GM11168 (cell line): ENCODE measurements around the gene REPIN1.

ENCODE experiments used
- in situ Hi-C: fragments of 300-500 bp; cut with MboI; formaldehyde crosslinking; loops from one replicate; pipeline ENCODE4 v1.12.0; 2022; ENCODE audit warnings: low sequenced_read_pairs; ENCODE audit not compliant: unreplicated experiment

The REPIN1 gene

GRCh38 chr7:150373049-150373801 lies 4.6 kb downstream of the REPIN1 start:
- in situ Hi-C loops: no loop called here

DNA sequence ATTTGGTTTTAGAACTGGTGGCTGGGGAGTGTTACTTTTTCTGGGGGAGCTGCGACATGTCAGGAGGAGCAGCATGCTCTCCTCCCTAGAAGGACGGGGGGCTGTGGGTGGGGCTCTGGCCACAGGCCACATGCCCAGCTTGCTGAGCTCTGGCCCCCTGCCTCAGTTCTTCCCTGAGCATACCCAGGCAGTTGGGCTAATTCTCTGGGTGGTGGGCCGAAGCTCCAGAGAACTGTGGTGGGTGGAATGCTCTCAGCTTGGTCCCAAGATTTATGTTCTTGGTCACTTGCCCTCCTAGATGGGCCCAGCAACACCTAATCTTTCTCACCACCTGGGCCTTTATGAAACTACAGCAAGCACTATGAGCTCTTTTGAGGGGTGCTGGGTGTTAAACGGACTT lies 5.4 kb downstream of the REPIN1 start:
- in situ Hi-C loops: no loop called here

DNA sequence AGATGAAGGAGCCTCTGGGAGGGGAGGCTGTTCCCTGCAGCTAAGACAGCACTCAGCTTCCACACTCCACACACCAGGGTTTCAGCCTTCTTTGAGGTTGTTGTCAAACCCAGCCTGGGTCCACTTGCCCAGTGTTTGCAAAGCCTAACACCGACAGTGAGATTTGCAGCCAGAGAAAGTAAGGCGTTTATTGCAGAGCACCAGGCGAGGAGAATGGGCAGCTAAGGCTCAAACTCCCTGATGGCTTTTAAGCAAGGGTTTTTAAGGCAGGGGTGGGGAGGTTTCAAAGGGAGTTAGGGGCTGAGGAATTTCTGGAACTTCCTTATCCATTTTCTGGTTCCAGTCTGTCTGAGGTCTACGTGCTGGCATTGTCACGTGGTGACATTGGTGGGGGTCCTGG lies 5.8 kb downstream of the REPIN1 start:
- in situ Hi-C loops: no loop called here

- in situ Hi-C loops: no loop called here
Measured at GRCh38 chr7:150375662-150376521, 7.3 kb downstream of the REPIN1 start.

DNA sequence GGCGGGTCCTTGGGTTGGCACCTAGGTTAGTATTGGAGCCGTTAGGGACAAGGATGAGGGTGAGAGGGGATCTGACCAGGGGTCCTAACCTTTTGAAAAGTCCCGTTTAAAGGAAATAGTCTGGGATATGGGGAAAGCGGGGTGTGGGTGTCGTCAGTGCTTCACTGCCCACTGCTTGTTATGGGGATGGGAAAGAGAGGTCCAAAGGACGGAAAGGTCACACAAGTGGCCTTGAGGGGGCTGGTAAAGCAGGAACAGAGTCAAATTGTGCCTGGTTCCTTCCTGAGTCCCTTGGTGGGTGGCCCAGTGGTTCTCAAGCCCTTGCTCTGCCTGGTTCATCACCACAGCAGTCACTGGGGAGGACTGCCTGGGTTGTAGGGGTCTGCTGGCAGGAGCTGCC lies 7.9 kb downstream of the REPIN1 start:
- in situ Hi-C loops: no loop called here

DNA sequence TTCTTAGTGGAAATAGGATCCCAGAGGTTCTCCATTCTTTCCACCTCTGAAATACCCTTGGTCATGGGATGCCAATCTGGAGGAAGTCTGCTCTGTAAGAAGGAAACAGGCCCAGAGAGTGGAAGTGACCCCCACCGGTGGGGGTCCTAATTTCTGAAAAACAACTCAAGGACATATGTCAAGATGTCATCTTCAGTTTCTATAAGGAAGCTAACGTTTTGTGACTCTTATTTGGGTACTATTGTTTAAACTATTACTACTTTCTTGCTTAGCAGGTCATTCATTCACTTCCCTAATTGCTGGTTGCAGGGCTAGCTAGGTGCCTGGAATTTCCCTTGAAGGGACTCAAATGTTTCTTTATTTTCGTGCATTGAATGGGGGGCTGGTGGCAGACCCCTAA lies 8.6 kb downstream of the REPIN1 start:
- in situ Hi-C loops: no loop called here

DNA sequence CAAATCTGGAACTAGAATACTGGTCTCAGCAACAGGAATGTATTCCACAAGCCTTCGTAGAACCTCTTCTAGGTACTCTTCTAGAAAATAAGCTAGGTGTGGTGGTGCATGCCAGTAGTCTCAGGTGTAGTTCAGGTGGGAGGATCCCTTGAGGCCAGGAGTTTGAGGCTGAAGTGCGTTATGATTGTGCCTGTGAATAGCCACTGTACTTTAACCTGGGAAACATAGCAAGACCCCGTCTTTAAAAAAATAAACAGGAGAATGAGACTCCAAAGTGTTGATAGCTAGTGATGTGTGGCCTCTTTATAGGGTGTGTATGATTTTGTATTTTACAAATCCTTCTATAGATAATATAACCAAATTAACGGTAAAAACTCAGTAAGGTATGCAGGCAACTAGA lies 9.0 kb downstream of the REPIN1 start:
- in situ Hi-C loops: no loop called here

GRCh38 chr7:150378115-150378852 lies 9.7 kb downstream of the REPIN1 start:
- in situ Hi-C loops: no loop called here

DNA sequence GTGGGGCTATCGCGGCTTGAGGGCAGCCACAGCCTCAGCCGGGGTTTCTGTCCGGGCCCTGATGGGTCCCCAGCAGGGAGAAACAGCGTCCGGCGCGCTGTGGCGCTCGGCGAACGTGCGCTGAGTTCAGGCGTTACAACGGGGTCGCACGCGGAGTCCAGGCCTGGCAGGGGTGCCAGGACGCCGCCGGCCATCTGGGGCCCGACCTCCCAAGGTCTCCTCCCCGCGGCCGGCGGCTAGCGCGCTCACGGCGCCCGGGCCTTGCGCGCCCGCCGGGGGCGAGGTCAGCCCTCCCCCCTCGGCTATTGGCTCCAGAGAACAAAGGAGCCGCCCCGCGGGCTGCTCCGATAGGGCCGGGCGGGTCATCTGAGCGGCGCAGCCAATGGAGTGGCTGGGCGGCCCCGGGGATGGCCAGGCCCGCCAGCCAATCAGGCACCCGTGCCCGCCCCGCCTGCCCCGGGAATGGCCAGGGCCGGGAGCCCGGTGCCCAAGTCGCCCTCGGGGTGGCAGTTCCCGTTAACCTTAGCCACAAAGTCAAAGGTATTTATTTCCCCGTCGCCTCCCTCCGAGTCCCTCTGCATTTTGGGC lies 10.3 kb downstream of the REPIN1 start, which contains the start of gene ZNF775:
Gene ZNF775 (plus strand): TSS at position 478 of the 588 bp plus-strand sequence. CDS start 9,141 bp downstream, outside the sequence.
- in situ Hi-C loops: no loop called here

GRCh38 chr7:150379441-150380379 lies 11.1 kb downstream of the REPIN1 start:
- in situ Hi-C loops: no loop called here

DNA sequence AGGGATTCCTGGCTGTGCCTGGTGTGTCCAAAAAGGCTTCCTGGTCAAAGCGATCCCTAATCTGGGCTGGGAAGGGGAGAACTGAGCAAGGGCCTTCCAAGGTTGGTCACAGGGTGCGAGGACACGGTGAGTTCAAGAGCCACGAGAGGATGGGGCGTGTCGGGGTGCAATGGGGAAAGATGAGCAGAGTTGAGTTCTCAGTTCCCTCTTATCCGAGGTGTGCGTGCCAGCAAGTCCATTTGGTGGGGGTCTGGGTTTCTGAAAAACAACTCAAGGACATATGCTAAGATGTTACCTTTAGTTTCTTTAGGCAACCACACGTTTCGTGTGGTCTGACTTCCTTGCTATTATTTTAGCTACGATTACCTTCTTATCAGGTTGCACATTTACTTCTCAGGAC lies 11.8 kb downstream of the REPIN1 start:
- in situ Hi-C loops: no loop called here

DNA sequence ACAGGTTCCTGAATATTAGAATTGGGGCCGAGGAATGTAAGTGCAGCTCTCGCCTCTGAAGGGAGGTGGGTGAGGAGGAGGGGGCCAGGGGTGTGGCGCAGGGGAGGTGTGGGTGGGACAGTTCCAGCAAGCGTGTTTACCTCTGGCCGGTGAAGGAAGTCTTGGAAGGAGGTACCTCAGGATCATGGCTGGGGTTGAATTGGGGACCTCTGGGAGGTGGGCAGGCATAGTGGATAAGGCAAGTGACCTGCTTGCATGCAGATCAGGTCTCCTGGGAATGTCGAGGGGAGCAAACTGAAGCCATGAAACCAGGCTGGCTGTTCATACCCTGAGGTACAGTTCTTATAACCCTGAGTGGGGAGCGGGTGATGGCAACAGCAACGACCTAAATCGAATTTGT lies 12.5 kb downstream of the REPIN1 start:
- in situ Hi-C loops: no loop called here

DNA sequence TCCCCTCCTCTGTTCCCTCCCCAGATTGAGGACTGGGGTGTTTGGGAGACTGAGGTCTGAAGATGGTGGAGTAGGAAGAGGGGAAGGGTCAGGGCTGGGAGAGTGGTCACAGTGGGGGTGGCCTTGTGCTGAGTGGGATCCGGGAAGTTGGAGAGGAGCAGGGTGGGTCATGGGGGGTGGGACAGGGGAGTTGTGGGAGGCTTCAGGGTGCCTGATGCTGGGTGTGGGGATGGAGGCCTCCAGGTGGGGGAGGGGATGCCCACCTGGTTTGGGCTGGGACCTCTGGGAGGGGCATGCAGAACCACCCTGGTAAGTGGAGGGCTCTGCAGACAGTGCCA lies 13.1 kb downstream of the REPIN1 start:
- in situ Hi-C loops: no loop called here

GRCh38 chr7:150382123-150382843 lies 13.7 kb downstream of the REPIN1 start:
- in situ Hi-C loops: no loop called here

GRCh38 chr7:150382844-150383225 lies 14.2 kb downstream of the REPIN1 start:
- in situ Hi-C loops: no loop called here

DNA sequence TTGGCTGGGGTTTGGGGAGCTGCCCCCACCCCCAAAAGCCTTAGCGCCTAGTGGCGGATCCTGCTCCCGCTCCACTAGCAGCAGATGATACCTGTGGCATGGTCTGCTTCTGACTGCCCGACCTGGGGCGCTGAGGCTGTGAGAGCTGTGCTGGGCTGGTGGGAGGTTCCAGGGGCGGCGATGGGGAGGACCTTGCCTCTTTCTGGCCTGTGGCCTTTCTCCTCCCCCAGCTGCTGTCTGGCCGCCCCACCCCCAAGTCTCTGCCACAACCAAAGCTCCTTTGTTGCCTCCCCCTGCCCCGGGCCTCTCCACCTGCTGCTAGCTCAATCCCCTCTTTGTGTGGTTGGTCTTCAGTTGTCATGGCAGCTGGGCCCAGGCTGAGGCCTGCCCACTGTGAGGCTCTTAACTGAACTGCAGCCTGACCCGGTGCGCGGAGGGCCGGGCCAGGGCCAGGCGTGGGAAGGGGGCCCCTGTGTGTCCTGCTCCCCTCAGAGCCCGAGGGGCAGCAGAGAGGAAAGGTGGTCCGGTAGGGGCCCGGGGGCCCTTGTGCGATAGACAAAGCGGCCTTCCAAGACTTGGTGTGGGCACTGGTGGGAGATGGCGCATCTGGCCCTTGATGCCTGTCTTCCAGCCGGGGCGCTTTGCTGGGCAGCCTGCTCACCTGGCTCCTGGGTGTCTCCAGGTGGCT lies 15.2 kb downstream of the REPIN1 start:
- in situ Hi-C loops: no loop called here

DNA sequence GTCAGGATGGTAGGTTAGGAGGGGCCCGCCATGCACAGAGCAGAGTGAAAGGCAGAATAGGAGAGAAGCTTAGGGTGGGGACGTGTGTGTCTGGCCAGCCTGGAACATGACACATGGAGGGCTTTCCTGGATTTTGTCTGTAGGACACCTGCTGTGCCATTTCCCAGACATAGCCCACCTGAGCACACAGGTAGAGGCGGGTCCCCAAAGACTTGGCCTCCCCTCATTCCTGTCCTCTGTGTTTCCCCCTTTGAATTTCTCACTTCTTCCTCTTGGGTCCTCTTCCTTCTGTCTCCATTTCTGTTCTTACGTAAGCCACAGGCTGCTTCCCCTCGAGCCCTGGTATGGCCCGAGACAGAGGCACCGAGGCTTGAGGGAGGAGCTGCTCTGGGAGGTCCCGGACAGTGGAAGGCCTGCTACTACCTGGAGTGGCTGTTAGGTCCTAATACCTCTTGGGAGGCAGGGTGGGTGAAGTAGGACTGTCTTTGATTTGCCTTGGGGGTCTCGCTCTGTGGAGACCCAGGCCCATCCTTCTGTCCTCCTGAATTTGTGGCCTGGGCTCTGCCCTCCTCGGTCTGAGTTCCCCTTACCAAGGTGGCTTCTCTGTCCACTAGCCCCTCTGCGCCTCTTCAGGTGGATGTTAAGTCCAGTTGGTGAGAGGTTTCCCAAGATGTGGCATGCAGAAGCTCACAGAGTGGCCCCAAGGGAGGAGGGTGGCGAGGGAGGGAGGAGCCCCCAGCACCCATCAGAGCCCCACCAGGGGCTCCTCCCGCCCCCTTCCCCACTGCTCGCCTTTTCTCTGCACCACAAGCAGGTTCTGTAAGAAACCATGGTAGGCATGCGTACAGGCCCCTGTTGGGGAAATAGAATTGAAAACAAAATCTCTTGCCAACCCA lies 16.0 kb downstream of the REPIN1 start:
- in situ Hi-C loops: no loop called here
